HFFc6 (cell line): ENCODE results near the gene CALB2. TPM values are rescaled to one million over a fixed set of nuclear protein-coding genes. Genes with fewer than 3 reads are reported as not detected.

Experiments
- DNase-seq: peaks from one replicate; pipeline ENCODE4 v3.0.0-alpha.2; 2018
- H3K27ac Mint-ChIP-seq: 2 replicates; pipeline ENCODE4 v1.8.0; 2020; ENCODE audit warnings: mild to moderate bottlenecking, mixed read lengths
- H3K27me3 Mint-ChIP-seq: 2 replicates; pipeline ENCODE4 v1.8.0; 2021; ENCODE audit warnings: mild to moderate bottlenecking, moderate library complexity, mixed read lengths; ENCODE audit not compliant: insufficient read depth
- H3K36me3 Mint-ChIP-seq: 2 replicates; pipeline ENCODE4 v1.8.0; 2021; ENCODE audit warnings: low read depth, mixed read lengths
- H3K4me1 Mint-ChIP-seq: 2 replicates; pipeline ENCODE4 v1.8.0; 2020; ENCODE audit warnings: low read depth, mixed read lengths
- H3K4me3 Mint-ChIP-seq: 2 replicates; pipeline ENCODE4 v1.8.0; 2020; ENCODE audit warnings: mild to moderate bottlenecking, moderate library complexity, mixed read lengths
- H3K9me3 Mint-ChIP-seq: 2 replicates; pipeline ENCODE4 v1.8.0; 2020; ENCODE audit warnings: mild to moderate bottlenecking, mixed read lengths
- CTCF ChIP-seq: fragments of 200-600 bp; sonication (generic); IDR thresholded peaks from 2 replicates; pipeline ENCODE4 v1.5.0; 2021; ENCODE audit warnings: antibody characterized with exemption, mild to moderate bottlenecking
- total RNA-seq, 6 experiments: library from RNA; stranded (reverse); fragmentation: NEBNext Ultra II Directional; extraction: Animal tissue kit (Norgen Biotek cat#: 25700); gene quantifications; 2 replicates in 1 of 6; 3 replicates in 5 of 6; pipeline ENCODE4 v1.2.3, GENCODE V29; 2021

Gene CALB2
- total RNA-seq, 6 experiments from 2014 or later, result 0.14 to 1.1 (median 0.70) TPM; not detected in 3

- no peaks in the 10 kb centered on the region for H3K9me3 Mint-ChIP-seq
- DNase-seq, result peak; percentile 92
- peaks cover 22% of the 10 kb centered on the region for H3K27me3 Mint-ChIP-seq
- no peaks in the 10 kb centered on the region for H3K36me3 Mint-ChIP-seq
- no peak for TF ChIP-seq CTCF
- H3K27ac Mint-ChIP-seq, result peak overlapping the region; percentile 57
- no peak overlapping the region for H3K4me3 Mint-ChIP-seq
- H3K4me1 Mint-ChIP-seq, result peaks cover 22% of the 10 kb centered on the region
Observed at GRCh38 chr16:71360378-71360777, 1.9 kb downstream of the CALB2 start.

GRCh38 chr16:71364133-71364681 lies 5.7 kb downstream of the CALB2 start:
- Mint-ChIP-seq H3K27me3 (peaks cover 32% of the 10 kb centered on the region), H3K4me1 (peaks cover 17% of the 10 kb centered on the region), H3K27ac (no peak overlapping the region), H3K4me3 (no peak overlapping the region), H3K9me3 (no peaks in the 10 kb centered on the region), H3K36me3 (no peaks in the 10 kb centered on the region)
- DNase-seq, result no peak
- TF ChIP-seq CTCF, result no peak

- no peak for DNase-seq
- no peak overlapping the region for H3K4me3 Mint-ChIP-seq
- TF ChIP-seq CTCF, result no peak
- H3K4me1 Mint-ChIP-seq, result peaks cover 10% of the 10 kb centered on the region
- no peaks in the 10 kb centered on the region for H3K9me3 Mint-ChIP-seq
- H3K36me3 Mint-ChIP-seq, result no peaks in the 10 kb centered on the region
- no peak overlapping the region for H3K27ac Mint-ChIP-seq
- peaks cover 32% of the 10 kb centered on the region for H3K27me3 Mint-ChIP-seq
Observed at GRCh38 chr16:71365021-71365420, 6.5 kb downstream of the CALB2 start.

DNA sequence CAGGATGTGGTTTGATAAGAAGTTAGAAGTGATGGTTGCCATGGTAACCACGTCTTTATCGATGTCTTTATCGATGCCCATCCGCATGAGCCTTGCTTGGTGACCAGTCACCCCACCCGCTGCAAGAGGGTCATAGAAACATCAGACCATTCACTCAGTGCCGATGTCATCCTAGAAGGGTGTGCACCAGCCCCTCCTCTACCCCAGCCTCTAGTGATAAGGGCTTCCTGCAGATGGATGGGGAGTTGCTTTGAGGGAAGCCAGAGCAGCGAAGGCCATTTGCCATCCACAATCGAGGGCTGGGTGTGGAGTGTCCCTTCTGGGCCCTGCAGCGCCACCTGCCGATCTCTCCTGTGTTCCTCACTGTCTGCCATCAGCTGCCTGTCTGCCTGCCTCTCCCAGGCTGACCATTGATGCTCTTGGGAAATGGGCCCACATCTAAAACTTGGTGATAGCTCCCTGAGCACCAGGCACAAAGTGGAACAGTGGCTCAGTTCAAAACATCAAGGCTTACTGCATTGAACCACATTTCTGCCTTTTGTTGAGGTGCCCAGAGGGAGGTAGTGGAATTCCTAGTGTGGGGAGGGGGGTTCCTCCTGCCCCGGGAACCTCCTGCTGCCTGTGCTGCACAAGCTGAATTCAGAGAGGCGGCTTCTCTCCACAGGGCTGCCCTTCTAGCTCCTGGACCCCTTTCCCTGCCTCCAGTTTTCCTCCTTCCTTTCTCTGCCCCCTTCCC lies 8.9 kb downstream of the CALB2 start:
- no peaks in the 10 kb centered on the region for H3K4me1 Mint-ChIP-seq
- H3K36me3 Mint-ChIP-seq, result no peaks in the 10 kb centered on the region
- no peak overlapping the region for H3K27ac Mint-ChIP-seq
- H3K4me3 Mint-ChIP-seq, result no peak overlapping the region
- peak; percentile 81 for TF ChIP-seq CTCF
- peaks cover 39% of the 10 kb centered on the region for H3K27me3 Mint-ChIP-seq
- peak; percentile 55 for DNase-seq
- no peaks in the 10 kb centered on the region for H3K9me3 Mint-ChIP-seq

DNA sequence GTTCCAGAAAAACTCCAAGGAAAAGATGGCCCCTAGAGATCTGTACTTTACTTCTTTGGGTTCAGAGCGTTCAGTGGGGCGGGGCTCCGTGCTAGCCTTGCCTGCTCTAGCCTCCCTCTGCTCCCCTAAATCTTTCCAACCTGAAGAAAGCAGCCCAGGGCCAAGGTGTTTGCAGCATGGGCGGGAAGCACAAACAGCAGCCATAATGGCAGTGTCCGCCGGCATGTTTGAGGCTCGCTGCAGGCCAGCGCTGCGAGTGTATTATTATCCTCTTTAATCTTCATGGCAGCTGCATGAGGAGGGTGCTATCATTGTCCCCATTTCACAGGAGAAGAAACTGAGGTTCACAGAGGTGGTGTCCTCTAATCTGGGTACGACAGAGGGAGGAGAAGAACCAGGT lies 10.4 kb downstream of the CALB2 start:
- Mint-ChIP-seq H3K9me3 (no peaks in the 10 kb centered on the region), H3K27ac (no peak overlapping the region), H3K36me3 (no peaks in the 10 kb centered on the region), H3K27me3 (peaks cover 40% of the 10 kb centered on the region), H3K4me3 (no peak overlapping the region), H3K4me1 (no peaks in the 10 kb centered on the region)
- no peak for TF ChIP-seq CTCF
- DNase-seq, result no peak
